ENCODE data around the gene SNX22.

GRCh38 chr15:64161688-64162477, 10.4 kb downstream of the SNX22 start:
- TF ChIP-seq EZH2 (IDR thresholded peaks at IDR 0.05; ENCODE audit: low read length) (no peak), CTCF (optimal IDR thresholded peaks at IDR 0.05 in 1 of 3, IDR thresholded peaks at IDR 0.05 in 1 of 3, conservative IDR thresholded peaks at IDR 0.05 in 1 of 3; ENCODE audit: extremely low read depth in 1 of 3, insufficient read depth in 2 of 3, low read length in 3 of 3) (no peak)
